K562 (cell line): ENCODE results near the gene S100A10. TPM values are rescaled to one million over a fixed set of nuclear protein-coding genes. Genes with fewer than 3 reads are reported as not detected.

Source experiments
- ATAC-seq: fragments of 200-7000 bp; cut with Tn5 transposase; 3 replicates; pipeline ENCODE4 v1.9.1; 2020; ENCODE audit warnings: moderate library complexity
- BruUV-seq: library from RNA; stranded (reverse); fragments of 400-500 nt; replicated peaks from 2 replicates; lab custom pipeline; 2021; lab: Mats Ljungman, UMichigan
- CTCF ChIA-PET: fragments of 300-600 bp; formaldehyde crosslinking; extraction: SDS; loops from one replicate; lab custom pipeline; 2021; ENCODE audit warnings: low intra/inter-chr PET ratio; lab: Yijun Ruan, JAX
- POLR2A ChIA-PET: fragments of 300-600, 350-650 bp; sonication (Branson Sonifier 250); formaldehyde crosslinking; extraction: SDS; loops from one replicate; lab custom pipeline; 2021; ENCODE audit warnings: antibody characterized with exemption, inconsistent platforms; lab: Yijun Ruan, JAX
- DNase-seq, 4 experiments: peaks; one replicate each; pipeline versions ENCODE4 v3.0.0 to v3.0.0-alpha.2; 2011 to 2018; ENCODE audit warnings: low spot score in 3 of 4, mixed read lengths in 3 of 4; ENCODE audit errors: extremely low read depth in 1 of 4
- FAIRE-seq: peaks from 2 replicates; lab custom pipeline; 2011; peaks lifted over from hg19 to GRCh38; lab: Jason Lieb, UNC
- H2AFZ ChIP-seq: 2 replicates; pipeline ENCODE4 v1.6.0; 2011; ENCODE audit warnings: low read depth, low read length, control low read depth, inconsistent platforms
- H3K27ac ChIP-seq: fragments of 200-600 bp; 3 replicates; pipeline ENCODE4 v1.8.0; 2011; ENCODE audit warnings: low read depth, mild to moderate bottlenecking, control low read depth, inconsistent platforms, low read length, moderate library complexity, mixed read lengths; ENCODE audit errors: extremely low read depth
- H3K27me3 ChIP-seq, 2 experiments: fragments of 300-600 bp in 1 of 2; 2 replicates in 1 of 2; 3 replicates in 1 of 2; pipeline versions ENCODE4 v1.6.0 to v1.8.0; 2011; ENCODE audit warnings: inconsistent platforms in 2 of 2, low read length in 2 of 2, mild to moderate bottlenecking in 1 of 2, mixed read lengths in 1 of 2, moderate library complexity in 1 of 2; ENCODE audit not compliant: control insufficient read depth in 2 of 2, insufficient read depth in 2 of 2
- H3K36me3 ChIP-seq: fragments of 300-600 bp; 3 replicates; pipeline ENCODE4 v1.8.0; 2011; ENCODE audit warnings: mild to moderate bottlenecking, low read length, inconsistent platforms; ENCODE audit not compliant: control insufficient read depth, insufficient read depth
- H3K4me1 ChIP-seq, 2 experiments: fragments of 200-600 bp in 1 of 2; replicated peaks in 1 of 2; 2 replicates in 1 of 2; 3 replicates in 1 of 2; pipeline versions ENCODE4 v1.5.1 to v1.8.0; 2011; ENCODE audit warnings: inconsistent platforms in 2 of 2, low read length in 2 of 2, mild to moderate bottlenecking in 1 of 2, mixed read lengths in 1 of 2, moderate library complexity in 1 of 2; ENCODE audit not compliant: control insufficient read depth in 2 of 2, insufficient read depth in 2 of 2
- H3K4me2 ChIP-seq: 2 replicates; pipeline ENCODE4 v1.6.1; 2011; ENCODE audit warnings: low read length, control low read depth, inconsistent platforms, mixed read lengths; ENCODE audit not compliant: insufficient read depth
- H3K4me3 ChIP-seq: fragments of 200-600 bp; sonication (generic), shearing (Covaris generic); 2 replicates; pipeline ENCODE4 v1.5.1; 2016; ENCODE audit warnings: control low read depth, inconsistent platforms
- H3K79me2 ChIP-seq: fragments of 200-600 bp; 3 replicates; pipeline ENCODE4 v1.8.0; 2011; ENCODE audit warnings: low read length, inconsistent platforms; ENCODE audit not compliant: control insufficient read depth, insufficient read depth
- H3K9ac ChIP-seq, 2 experiments: 2 replicates each; pipeline versions ENCODE4 v1.6.0 to v1.6.1; 2011; ENCODE audit warnings: low read depth in 2 of 2, low read length in 2 of 2, control low read depth in 1 of 2, inconsistent platforms in 1 of 2, mild to moderate bottlenecking in 1 of 2, mixed read lengths in 1 of 2; ENCODE audit not compliant: insufficient read depth in 1 of 2
- H3K9me1 ChIP-seq: one replicate; pipeline ENCODE4 v1.6.0; 2011; ENCODE audit warnings: inconsistent platforms, mild to moderate bottlenecking, low read length, moderate library complexity; ENCODE audit not compliant: control insufficient read depth, insufficient read depth
- H3K9me3 ChIP-seq: replicated peaks from 2 replicates; pipeline ENCODE4 v1.5.1; 2011; ENCODE audit warnings: low read depth, low read length, inconsistent platforms; ENCODE audit not compliant: control insufficient read depth, insufficient read depth
- H4K20me1 ChIP-seq: replicated peaks from 2 replicates; pipeline ENCODE4 v1.6.1; 2011; ENCODE audit warnings: low read length, inconsistent platforms, mixed read lengths; ENCODE audit not compliant: control insufficient read depth, insufficient read depth
- ARID1B ChIP-seq: fragments of 450-650 bp; IDR thresholded peaks from 2 replicates; pipeline ENCODE4 v1.6.1; 2016; ENCODE audit warnings: antibody characterized with exemption, mild to moderate bottlenecking, inconsistent platforms
- CREBBP ChIP-seq: IDR thresholded peaks from one replicate; pipeline ENCODE4 v1.6.1; 2012; ENCODE audit warnings: low read depth, mild to moderate bottlenecking, control low read depth, inconsistent platforms, low read length
- E2F3 ChIP-seq: fragments of 250-450 bp; sonication (Bioruptor Pico); IDR thresholded peaks from 2 replicates; pipeline ENCODE4 v1.4.0; 2020; ENCODE audit warnings: mild to moderate bottlenecking
- FOXJ3 ChIP-seq: sonication (generic); formaldehyde crosslinking; IDR thresholded peaks from 2 replicates; pipeline ENCODE4 v1.4.0; 2020; ENCODE audit warnings: mild to moderate bottlenecking, missing genetic modification reagents
- HNRNPUL1 ChIP-seq: fragments of 200-400 bp; formaldehyde crosslinking; IDR thresholded peaks from 2 replicates; pipeline ENCODE4 v1.6.1; 2017; ENCODE audit warnings: low read length
- JUNB ChIP-seq: fragments of 450-650 bp; formaldehyde crosslinking; conservative IDR thresholded peaks from 2 replicates; pipeline ENCODE4 v1.4.0; 2020; ENCODE audit warnings: mild to moderate bottlenecking
- MEF2D ChIP-seq: conservative IDR thresholded peaks from 2 replicates; pipeline ENCODE4 v1.6.1; 2016; ENCODE audit warnings: low read depth, missing genetic modification characterization, missing compliant biosample characterization
- MEIS2 ChIP-seq: fragments of 450-650 bp; IDR thresholded peaks from 2 replicates; pipeline ENCODE4 v1.6.1; 2014; ENCODE audit warnings: mild to moderate bottlenecking; ENCODE audit not compliant: partially characterized antibody
- NCOA2 ChIP-seq, 2 experiments: fragments of 450-650 bp; IDR thresholded peaks; 2 replicates each; pipeline ENCODE4 v1.6.1; 2018; ENCODE audit warnings: mild to moderate bottlenecking in 2 of 2, moderate library complexity in 1 of 2; ENCODE audit not compliant: partially characterized antibody in 2 of 2
- RBBP5 ChIP-seq: fragments of 200-600 bp; sonication (generic); IDR thresholded peaks from 2 replicates; pipeline ENCODE4 v1.6.1; 2012; ENCODE audit warnings: borderline replicate concordance, mild to moderate bottlenecking, low read length, control low read depth, inconsistent platforms; ENCODE audit not compliant: insufficient read depth, poor library complexity, severe bottlenecking
- SMAD4 ChIP-seq: fragments of 250-450 bp; sonication (Bioruptor Pico); conservative IDR thresholded peaks from 2 replicates; pipeline ENCODE4 v1.8.0; 2021; ENCODE audit warnings: inconsistent platforms, mild to moderate bottlenecking, moderate library complexity
- ZNF133 ChIP-seq: fragments of 250-450 bp; sonication (Bioruptor Pico); IDR thresholded peaks from 2 replicates; pipeline ENCODE4 v1.4.0; 2020; ENCODE audit warnings: mild to moderate bottlenecking
- ZNF444 ChIP-seq: fragments of 250-450 bp; sonication (Bioruptor Pico); IDR thresholded peaks from 2 replicates; pipeline ENCODE4 v1.4.0; 2020; ENCODE audit warnings: mild to moderate bottlenecking, moderate library complexity
- ZNF76 ChIP-seq: fragments of 250-450 bp; sonication (Bioruptor Pico); IDR thresholded peaks from 2 replicates; pipeline ENCODE4 v1.4.0; 2020; ENCODE audit warnings: mild to moderate bottlenecking, moderate library complexity, borderline replicate concordance
- WGBS: fragments of 100-300 bp; shearing (Covaris generic); methylation state at CpG from one replicate; pipeline ENCODE4 v1.1.6; 2016; ENCODE audit warnings: low coverage, mixed read lengths; ENCODE audit not compliant: insufficient coverage; ENCODE audit errors: missing lambda C conversion rate; 5-methylcytosine and 5-hydroxymethylcytosine counted together
- in situ Hi-C: fragments of 300-500 bp; cut with MboI; formaldehyde crosslinking; loops from 4 replicates; pipeline ENCODE4 v1.15.0; 2018; ENCODE audit warnings: inconsistent platforms, mixed read lengths
- intact Hi-C: fragments of 100-400 bp; cut with micrococcal nuclease; formaldehyde crosslinking; loops from 2 replicates; pipeline ENCODE4 v1.14.2; 2022
- polyA plus RNA-seq, 8 experiments: library from polyadenylated mRNA; depleted of rRNA in 4 of 8; stranded (reverse) in 5 of 8; unstranded in 3 of 8; fragments of >200 nt; fragmentation: Nextera tagmentation in 2 of 8; fragmentation: Illumina TruSeq in 1 of 8; extraction: Ambion mirVana in 2 of 8; extraction: Trizol in 1 of 8; gene quantifications; 2 replicates each; pipeline versions ENCODE4 v1.2.1 to v1.2.3, GENCODE V29; 2011 to 2014; ENCODE audit warnings: inconsistent platforms in 1 of 8, missing spikeins in 1 of 8
- total RNA-seq, 7 experiments: library from RNA; depleted of rRNA in 6 of 7; stranded (reverse); fragments of >200 nt in 6 of 7; fragmentation: Illumina TruSeq in 2 of 7; extraction: Trizol in 2 of 7; gene quantifications; 2 replicates each; pipeline versions ENCODE4 v1.2.1 to v1.2.3, GENCODE V29; 2011 to 2021; ENCODE audit warnings: low replicate concordance in 1 of 7
- TF ChIP-seq, protein P1 (sequence below): fragments of 450-650 bp; formaldehyde crosslinking; IDR thresholded peaks from 2 replicates; pipeline ENCODE4 v1.4.0; 2022; ENCODE audit warnings: mild to moderate bottlenecking, moderate library complexity
- TF ChIP-seq, protein P2 (sequence below), 2 experiments: fragments of 450-650 bp; IDR thresholded peaks; 2 replicates each; pipeline ENCODE4 v1.6.1; 2016
- TF ChIP-seq, protein P3 (sequence below), 2 experiments: fragments of 150-350 bp in 1 of 2; IDR thresholded peaks; 2 replicates each; pipeline ENCODE4 v1.6.1; 2012 to 2016; ENCODE audit warnings: low read depth in 2 of 2, low read length in 2 of 2, mild to moderate bottlenecking in 1 of 2, moderate library complexity in 1 of 2

Gene S100A10
- total and polyA plus RNA-seq, 9 of the 15 experiments (the other 6 are each of a cell fraction or from before 2014, with no cell fraction given) = 0.32 to 1.6 (median 0.50) TPM; not detected in 3

DNA sequence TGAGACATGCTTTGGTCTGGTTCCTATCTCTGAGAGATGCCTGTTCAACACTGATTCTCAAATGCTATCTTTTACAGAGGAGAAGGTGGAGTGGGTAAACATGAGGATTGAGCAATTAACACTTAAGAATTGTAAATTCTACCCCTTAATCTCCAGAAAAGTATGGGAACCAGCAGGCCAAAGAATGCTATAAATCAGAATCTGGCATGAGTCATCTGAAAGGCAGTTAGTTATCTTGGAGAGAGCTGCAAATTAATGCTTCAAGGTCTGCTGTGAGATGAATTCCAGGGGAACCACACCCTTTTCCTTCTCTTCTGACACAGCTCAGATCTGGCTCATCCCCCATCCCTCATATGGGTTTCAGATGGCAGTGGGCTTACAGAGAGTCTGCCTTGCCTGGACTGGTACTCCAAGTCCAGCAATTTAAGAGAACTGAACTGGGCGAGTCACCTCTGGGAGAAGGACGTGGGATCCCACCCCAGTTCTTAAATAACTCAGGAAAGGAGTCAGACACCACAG, 5.2 kb downstream of the S100A10 start:
- peak; percentile 39 to 67 (median 51) for DNase-seq
- FAIRE-seq = peak; percentile 70
- no peak overlapping the region for H3K4me2 ChIP-seq
- no peaks in the 10 kb centered on the region for H3K9me1 ChIP-seq
- no peak overlapping the region for H3K4me3 ChIP-seq
- in situ Hi-C loops = no loop called here
- H3K9me3 ChIP-seq = no peaks in the 10 kb centered on the region
- no TSS peak for BruUV-seq
- 4% methylated on average over 2 of the region's 2 CpGs for WGBS
- ATAC-seq = peak; percentile 45
- no peaks in the 10 kb centered on the region for H3K36me3 ChIP-seq
- no peak overlapping the region for H3K9ac ChIP-seq
- CTCF ChIA-PET = no interaction called here
- POLR2A ChIA-PET = interaction anchor here (0.5 to 1.8 kb wide), 7 partner anchors 10 to 60 kb away, joined by 3 to 5 read pairs (median 4); no protein-coding TSS in a partner anchor
- peaks cover 15 to 17% of the 10 kb centered on the region in 2 experiments for H3K4me1 ChIP-seq
- no peak overlapping the region for H2AFZ ChIP-seq
- no peaks in the 10 kb centered on the region for H3K79me2 ChIP-seq
- peaks cover 31 to 56% of the 10 kb centered on the region in 2 experiments for H3K27me3 ChIP-seq
- no peak overlapping the region for H3K27ac ChIP-seq
- peaks cover 4% of the 10 kb centered on the region; the same call in 1 of the 2 replicates for H4K20me1 ChIP-seq
- intact Hi-C loops = no loop called here
- TF ChIP-seq HNRNPUL1 (no peak), FOXJ3 (CRISPR knock-in tag) (no peak), NCOA2 (IDR thresholded peaks at IDR 0.05; ENCODE audit: partially characterized antibody in 2 of 2) (peak; percentile 56 to 74), ZNF133 (CRISPR knock-in tag) (no peak), CREBBP (no peak), MEF2D (tag) (peak; percentile 50; the same call in 1 of the 2 replicates), SMAD4 (CRISPR knock-in tag) (peak; percentile 75), ARID1B (peak; percentile 92), RBBP5 (no peak), ZNF76 (CRISPR knock-in tag) (no peak), MEIS2 (peak; percentile 98), E2F3 (CRISPR knock-in tag) (no peak), JUNB (CRISPR knock-in tag) (peak; percentile 77; the same call in 1 of the 2 replicates), ZNF444 (CRISPR knock-in tag) (no peak)
- TF ChIP-seq, protein P1, sequence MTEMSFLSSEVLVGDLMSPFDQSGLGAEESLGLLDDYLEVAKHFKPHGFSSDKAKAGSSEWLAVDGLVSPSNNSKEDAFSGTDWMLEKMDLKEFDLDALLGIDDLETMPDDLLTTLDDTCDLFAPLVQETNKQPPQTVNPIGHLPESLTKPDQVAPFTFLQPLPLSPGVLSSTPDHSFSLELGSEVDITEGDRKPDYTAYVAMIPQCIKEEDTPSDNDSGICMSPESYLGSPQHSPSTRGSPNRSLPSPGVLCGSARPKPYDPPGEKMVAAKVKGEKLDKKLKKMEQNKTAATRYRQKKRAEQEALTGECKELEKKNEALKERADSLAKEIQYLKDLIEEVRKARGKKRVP (CRISPR knock-in tag) = no peak
- TF ChIP-seq, protein P2, sequence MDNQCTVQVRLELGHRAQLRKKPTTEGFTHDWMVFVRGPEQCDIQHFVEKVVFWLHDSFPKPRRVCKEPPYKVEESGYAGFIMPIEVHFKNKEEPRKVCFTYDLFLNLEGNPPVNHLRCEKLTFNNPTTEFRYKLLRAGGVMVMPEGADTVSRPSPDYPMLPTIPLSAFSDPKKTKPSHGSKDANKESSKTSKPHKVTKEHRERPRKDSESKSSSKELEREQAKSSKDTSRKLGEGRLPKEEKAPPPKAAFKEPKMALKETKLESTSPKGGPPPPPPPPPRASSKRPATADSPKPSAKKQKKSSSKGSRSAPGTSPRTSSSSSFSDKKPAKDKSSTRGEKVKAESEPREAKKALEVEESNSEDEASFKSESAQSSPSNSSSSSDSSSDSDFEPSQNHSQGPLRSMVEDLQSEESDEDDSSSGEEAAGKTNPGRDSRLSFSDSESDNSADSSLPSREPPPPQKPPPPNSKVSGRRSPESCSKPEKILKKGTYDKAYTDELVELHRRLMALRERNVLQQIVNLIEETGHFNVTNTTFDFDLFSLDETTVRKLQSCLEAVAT (IDR thresholded peaks at IDR 0.05) = no peak
- TF ChIP-seq, protein P3, sequence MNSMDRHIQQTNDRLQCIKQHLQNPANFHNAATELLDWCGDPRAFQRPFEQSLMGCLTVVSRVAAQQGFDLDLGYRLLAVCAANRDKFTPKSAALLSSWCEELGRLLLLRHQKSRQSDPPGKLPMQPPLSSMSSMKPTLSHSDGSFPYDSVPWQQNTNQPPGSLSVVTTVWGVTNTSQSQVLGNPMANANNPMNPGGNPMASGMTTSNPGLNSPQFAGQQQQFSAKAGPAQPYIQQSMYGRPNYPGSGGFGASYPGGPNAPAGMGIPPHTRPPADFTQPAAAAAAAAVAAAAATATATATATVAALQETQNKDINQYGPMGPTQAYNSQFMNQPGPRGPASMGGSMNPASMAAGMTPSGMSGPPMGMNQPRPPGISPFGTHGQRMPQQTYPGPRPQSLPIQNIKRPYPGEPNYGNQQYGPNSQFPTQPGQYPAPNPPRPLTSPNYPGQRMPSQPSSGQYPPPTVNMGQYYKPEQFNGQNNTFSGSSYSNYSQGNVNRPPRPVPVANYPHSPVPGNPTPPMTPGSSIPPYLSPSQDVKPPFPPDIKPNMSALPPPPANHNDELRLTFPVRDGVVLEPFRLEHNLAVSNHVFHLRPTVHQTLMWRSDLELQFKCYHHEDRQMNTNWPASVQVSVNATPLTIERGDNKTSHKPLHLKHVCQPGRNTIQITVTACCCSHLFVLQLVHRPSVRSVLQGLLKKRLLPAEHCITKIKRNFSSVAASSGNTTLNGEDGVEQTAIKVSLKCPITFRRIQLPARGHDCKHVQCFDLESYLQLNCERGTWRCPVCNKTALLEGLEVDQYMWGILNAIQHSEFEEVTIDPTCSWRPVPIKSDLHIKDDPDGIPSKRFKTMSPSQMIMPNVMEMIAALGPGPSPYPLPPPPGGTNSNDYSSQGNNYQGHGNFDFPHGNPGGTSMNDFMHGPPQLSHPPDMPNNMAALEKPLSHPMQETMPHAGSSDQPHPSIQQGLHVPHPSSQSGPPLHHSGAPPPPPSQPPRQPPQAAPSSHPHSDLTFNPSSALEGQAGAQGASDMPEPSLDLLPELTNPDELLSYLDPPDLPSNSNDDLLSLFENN (IDR thresholded peaks at IDR 0.05; ENCODE audit: low read depth in 2 of 2, low read length in 2 of 2) = 0 out of 4 replicates have a peak, but pooled peaks of 1 of the 2 experiments have one; percentile 39
